Panc1 (cell line): Measurements from ENCODE around the gene CCDC85C. TPM values are rescaled to one million over a fixed set of nuclear protein-coding genes. Genes with fewer than 3 reads are reported as not detected.

Experiments used
- ATAC-seq: fragments of 200-7000 bp; cut with Tn5 transposase; 2 replicates; pipeline ENCODE4 v1.9.1; 2020; ENCODE audit warnings: mild to moderate bottlenecking, moderate library complexity
- BruUV-seq: library from RNA; stranded (reverse); fragments of 400-500 nt; replicated peaks from 2 replicates; lab custom pipeline; 2021; lab: Mats Ljungman, UMichigan
- CTCF ChIA-PET: fragments of 300-600 bp; sonication (Branson Sonifier 250); formaldehyde crosslinking; loops from one replicate; lab custom pipeline; 2022; ENCODE audit warnings: antibody characterized with exemption; lab: Charles Lee
- POLR2A ChIA-PET: fragments of 300-600 bp; sonication (Branson Sonifier 250); formaldehyde crosslinking; loops from one replicate; lab custom pipeline; 2022; ENCODE audit warnings: antibody characterized with exemption; lab: Charles Lee
- DNase-seq: peaks from one replicate; pipeline ENCODE4 v3.0.0-alpha.2; 2010; ENCODE audit warnings: low read depth, low spot score
- H3K27ac ChIP-seq: 2 replicates; pipeline ENCODE4 v1.5.1; 2011; ENCODE audit warnings: mild to moderate bottlenecking, low read length, inconsistent platforms
- H3K27me3 ChIP-seq: fragments of 200-500 bp; sonication (Bioruptor generic); 2 replicates; pipeline ENCODE4 v1.6.0; 2014; ENCODE audit warnings: low read length, inconsistent platforms; ENCODE audit not compliant: control insufficient read depth, insufficient read depth
- H3K36me3 ChIP-seq: fragments of 200-500 bp; sonication (Bioruptor generic); 2 replicates; pipeline ENCODE4 v1.5.1; 2014; ENCODE audit warnings: inconsistent platforms, mild to moderate bottlenecking, low read length, moderate library complexity; ENCODE audit not compliant: control insufficient read depth, insufficient read depth
- H3K4me1 ChIP-seq: 2 replicates; pipeline ENCODE4 v1.5.1; 2011; ENCODE audit warnings: inconsistent platforms, mild to moderate bottlenecking, low read length, moderate library complexity; ENCODE audit not compliant: control insufficient read depth, insufficient read depth
- H3K4me3 ChIP-seq, 2 experiments: 2 replicates each; pipeline ENCODE4 v1.5.1; 2011 to 2012; ENCODE audit warnings: low read depth in 2 of 2, low read length in 2 of 2, mild to moderate bottlenecking in 2 of 2, inconsistent platforms in 1 of 2, moderate library complexity in 1 of 2
- H3K9me3 ChIP-seq: fragments of 200-500 bp; sonication (Bioruptor generic); 2 replicates; pipeline ENCODE4 v1.5.1; 2014; ENCODE audit warnings: low read depth, mild to moderate bottlenecking, inconsistent platforms, low read length, moderate library complexity; ENCODE audit not compliant: control insufficient read depth, insufficient read depth
- POLR2AphosphoS5 ChIP-seq: IDR thresholded peaks from 2 replicates; pipeline ENCODE4 v1.6.1; 2012; ENCODE audit warnings: mild to moderate bottlenecking, low read depth, low read length, moderate library complexity
- SIN3A ChIP-seq: IDR thresholded peaks from 2 replicates; pipeline ENCODE4 v1.6.1; 2012; ENCODE audit warnings: low read depth, mild to moderate bottlenecking, low read length, moderate library complexity, borderline replicate concordance; ENCODE audit not compliant: insufficient read depth
- TCF7L2 ChIP-seq: IDR thresholded peaks from 2 replicates; pipeline ENCODE4 v1.6.1; 2011; ENCODE audit warnings: mild to moderate bottlenecking, low read depth, low read length, inconsistent platforms
- in situ Hi-C: cut with HindIII; loops from 2 replicates; pipeline ENCODE4 v1.10.0; 2016; ENCODE audit warnings: low sequenced_read_pairs, low pct_unique_long_range_greater_than_20kb
- intact Hi-C: fragments of 100-400 bp; cut with micrococcal nuclease; formaldehyde crosslinking; loops from one replicate; pipeline ENCODE4 v1.10.0; 2022; ENCODE audit not compliant: unreplicated experiment
- total RNA-seq: library from RNA; stranded (reverse); gene quantifications from one replicate; pipeline ENCODE4 v1.2.1, GENCODE V29; 2021; ENCODE audit not compliant: unreplicated experiment
- TF ChIP-seq, protein P1 (sequence below), 2 experiments: IDR thresholded peaks; 2 replicates each; pipeline ENCODE4 v1.6.1; 2011 to 2012; ENCODE audit warnings: low read depth in 2 of 2, control low read depth in 1 of 2, low read length in 1 of 2, mild to moderate bottlenecking in 1 of 2, moderate library complexity in 1 of 2; ENCODE audit not compliant: insufficient read depth in 1 of 2
- TF ChIP-seq, protein P2 (sequence below): fragments of 450-650 bp; IDR thresholded peaks from 2 replicates; pipeline ENCODE4 v1.5.1; 2017; ENCODE audit warnings: mild to moderate bottlenecking

CCDC85C gene
- total RNA-seq, 1 experiment from 2014 or later, result 96.6 TPM

DNA sequence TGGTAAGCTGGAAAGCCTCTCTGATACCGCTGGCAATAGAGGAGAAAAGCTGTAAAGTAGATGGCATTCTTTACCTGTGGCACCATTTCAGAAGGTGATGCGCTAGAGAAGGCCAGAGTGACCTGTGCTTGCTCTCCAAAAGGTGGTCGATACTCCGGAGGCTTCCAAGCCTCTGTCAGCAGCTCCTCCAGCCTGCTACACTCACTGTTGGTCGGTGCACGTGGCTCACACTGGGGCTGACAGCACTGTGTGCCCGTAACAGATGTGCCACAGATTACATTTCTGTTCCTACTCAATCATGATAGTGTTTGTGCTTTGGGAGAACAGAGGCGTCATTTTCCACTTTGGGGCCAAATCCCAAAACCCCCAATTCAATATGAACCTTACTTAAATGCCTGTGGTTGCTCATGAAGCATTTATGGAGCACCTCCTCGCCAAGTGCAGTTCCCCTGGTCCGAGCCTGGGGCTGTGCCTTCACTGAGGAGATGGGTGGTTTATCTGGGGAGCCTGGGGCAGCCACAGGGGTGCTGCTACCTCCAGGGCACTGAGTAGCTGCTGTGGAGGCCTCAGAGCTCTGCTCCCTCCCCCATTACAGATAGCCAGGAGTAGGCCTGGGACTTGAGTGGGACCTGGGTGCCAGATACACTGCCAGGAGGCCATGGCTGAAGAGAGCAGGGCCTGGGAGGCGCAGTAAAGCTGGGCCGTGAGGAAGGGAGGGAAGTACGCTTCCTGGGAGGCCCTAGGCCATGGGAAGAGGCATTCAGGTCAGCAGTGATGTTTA is 96.0 kb downstream of the CCDC85C start:
- intact Hi-C loops (no loop called here), in situ Hi-C loops (no loop called here)
- Histone ChIP-seq H3K4me1 (peaks cover 5% of the 10 kb centered on the region), H3K4me3 (no peak overlapping the region), H3K9me3 (no peaks in the 10 kb centered on the region), H3K27ac (no peak overlapping the region), H3K36me3 (peaks cover 8% of the 10 kb centered on the region; the same call in 1 of the 2 replicates), H3K27me3 (no peaks in the 10 kb centered on the region)
- no peak for TF ChIP-seq TCF7L2
- TF ChIP-seq, protein P1, sequence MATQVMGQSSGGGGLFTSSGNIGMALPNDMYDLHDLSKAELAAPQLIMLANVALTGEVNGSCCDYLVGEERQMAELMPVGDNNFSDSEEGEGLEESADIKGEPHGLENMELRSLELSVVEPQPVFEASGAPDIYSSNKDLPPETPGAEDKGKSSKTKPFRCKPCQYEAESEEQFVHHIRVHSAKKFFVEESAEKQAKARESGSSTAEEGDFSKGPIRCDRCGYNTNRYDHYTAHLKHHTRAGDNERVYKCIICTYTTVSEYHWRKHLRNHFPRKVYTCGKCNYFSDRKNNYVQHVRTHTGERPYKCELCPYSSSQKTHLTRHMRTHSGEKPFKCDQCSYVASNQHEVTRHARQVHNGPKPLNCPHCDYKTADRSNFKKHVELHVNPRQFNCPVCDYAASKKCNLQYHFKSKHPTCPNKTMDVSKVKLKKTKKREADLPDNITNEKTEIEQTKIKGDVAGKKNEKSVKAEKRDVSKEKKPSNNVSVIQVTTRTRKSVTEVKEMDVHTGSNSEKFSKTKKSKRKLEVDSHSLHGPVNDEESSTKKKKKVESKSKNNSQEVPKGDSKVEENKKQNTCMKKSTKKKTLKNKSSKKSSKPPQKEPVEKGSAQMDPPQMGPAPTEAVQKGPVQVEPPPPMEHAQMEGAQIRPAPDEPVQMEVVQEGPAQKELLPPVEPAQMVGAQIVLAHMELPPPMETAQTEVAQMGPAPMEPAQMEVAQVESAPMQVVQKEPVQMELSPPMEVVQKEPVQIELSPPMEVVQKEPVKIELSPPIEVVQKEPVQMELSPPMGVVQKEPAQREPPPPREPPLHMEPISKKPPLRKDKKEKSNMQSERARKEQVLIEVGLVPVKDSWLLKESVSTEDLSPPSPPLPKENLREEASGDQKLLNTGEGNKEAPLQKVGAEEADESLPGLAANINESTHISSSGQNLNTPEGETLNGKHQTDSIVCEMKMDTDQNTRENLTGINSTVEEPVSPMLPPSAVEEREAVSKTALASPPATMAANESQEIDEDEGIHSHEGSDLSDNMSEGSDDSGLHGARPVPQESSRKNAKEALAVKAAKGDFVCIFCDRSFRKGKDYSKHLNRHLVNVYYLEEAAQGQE (IDR thresholded peaks at IDR 0.05; ENCODE audit: insufficient read depth in 1 of 2, low read depth in 2 of 2, low read length in 1 of 2), result no peak
- no peak for TF ChIP-seq POLR2AphosphoS5
- TF ChIP-seq, protein P2, sequence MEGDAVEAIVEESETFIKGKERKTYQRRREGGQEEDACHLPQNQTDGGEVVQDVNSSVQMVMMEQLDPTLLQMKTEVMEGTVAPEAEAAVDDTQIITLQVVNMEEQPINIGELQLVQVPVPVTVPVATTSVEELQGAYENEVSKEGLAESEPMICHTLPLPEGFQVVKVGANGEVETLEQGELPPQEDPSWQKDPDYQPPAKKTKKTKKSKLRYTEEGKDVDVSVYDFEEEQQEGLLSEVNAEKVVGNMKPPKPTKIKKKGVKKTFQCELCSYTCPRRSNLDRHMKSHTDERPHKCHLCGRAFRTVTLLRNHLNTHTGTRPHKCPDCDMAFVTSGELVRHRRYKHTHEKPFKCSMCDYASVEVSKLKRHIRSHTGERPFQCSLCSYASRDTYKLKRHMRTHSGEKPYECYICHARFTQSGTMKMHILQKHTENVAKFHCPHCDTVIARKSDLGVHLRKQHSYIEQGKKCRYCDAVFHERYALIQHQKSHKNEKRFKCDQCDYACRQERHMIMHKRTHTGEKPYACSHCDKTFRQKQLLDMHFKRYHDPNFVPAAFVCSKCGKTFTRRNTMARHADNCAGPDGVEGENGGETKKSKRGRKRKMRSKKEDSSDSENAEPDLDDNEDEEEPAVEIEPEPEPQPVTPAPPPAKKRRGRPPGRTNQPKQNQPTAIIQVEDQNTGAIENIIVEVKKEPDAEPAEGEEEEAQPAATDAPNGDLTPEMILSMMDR, result no peak
- no peak for TF ChIP-seq SIN3A
- POLR2A ChIA-PET, result no interaction called here
- peak; percentile 44 for ATAC-seq
- no peak for DNase-seq
- CTCF ChIA-PET, result no interaction called here
- no TSS peak for BruUV-seq

DNA sequence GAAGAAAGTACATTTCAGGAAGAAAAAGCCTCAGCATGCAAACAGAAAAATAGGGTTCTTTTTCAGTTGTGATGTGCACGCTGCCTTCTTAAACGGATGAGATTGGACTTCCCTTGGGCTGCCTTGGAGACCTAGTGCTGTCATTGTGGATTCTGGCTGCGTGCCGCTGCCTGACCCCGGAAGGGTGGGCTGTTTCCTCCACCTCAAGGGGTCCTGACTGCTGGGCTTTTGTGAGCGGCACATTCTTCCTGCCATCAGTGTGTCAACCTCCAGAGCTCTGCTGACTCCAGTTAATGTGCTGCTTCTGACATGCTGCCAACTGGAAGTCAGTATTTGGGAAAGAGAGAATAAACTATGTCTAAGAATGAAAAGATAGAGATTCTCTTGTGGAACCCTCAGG is 97.7 kb downstream of the CCDC85C start:
- peaks cover 19% of the 10 kb centered on the region for H3K36me3 ChIP-seq
- no peak for ATAC-seq
- BruUV-seq, result TSS peak; percentile 32

More for the DNA sequence above, 97.7 kb downstream of the CCDC85C start:
- Histone ChIP-seq H3K4me3 (no peak overlapping the region), H3K4me1 (peaks cover 2% of the 10 kb centered on the region; the same call in 1 of the 2 replicates), H3K27ac (no peak overlapping the region), H3K27me3 (no peaks in the 10 kb centered on the region), H3K9me3 (no peaks in the 10 kb centered on the region)
- DNase-seq, result no peak
- intact Hi-C loops (no loop called here), in situ Hi-C loops (no loop called here)
- POLR2A ChIA-PET, result no interaction called here
- CTCF ChIA-PET, result no interaction called here
- TF ChIP-seq, protein P1 (IDR thresholded peaks at IDR 0.05; ENCODE audit: insufficient read depth in 1 of 2, low read depth in 2 of 2, low read length in 1 of 2), result no peak
- TF ChIP-seq, protein P2, result no peak
- TF ChIP-seq POLR2AphosphoS5 (no peak), TCF7L2 (no peak), SIN3A (no peak)
